Mesothelial cell of epicardium (in vitro differentiated cells): ENCODE measurements around the gene GRIK1. TPM values are rescaled to one million over a fixed set of nuclear protein-coding genes. Genes with fewer than 3 reads are reported as not detected.

Experiments used
- DNase-seq, 2 experiments: peaks; one replicate each; pipeline ENCODE4 v3.0.0; 2021; ENCODE audit warnings: low spot score in 2 of 2; ENCODE audit not compliant: unreplicated experiment in 2 of 2
- H3K27ac Mint-ChIP-seq: 2 replicates; pipeline ENCODE4 v1.8.0; 2021; ENCODE audit warnings: mixed read lengths
- H3K27me3 Mint-ChIP-seq: 2 replicates; pipeline ENCODE4 v1.8.0; 2021; ENCODE audit warnings: low read depth, mixed read lengths
- H3K36me3 Mint-ChIP-seq: 2 replicates; pipeline ENCODE4 v1.8.0; 2021; ENCODE audit warnings: mixed read lengths
- H3K4me1 Mint-ChIP-seq: 2 replicates; pipeline ENCODE4 v1.8.0; 2021; ENCODE audit warnings: mixed read lengths
- H3K4me3 Mint-ChIP-seq: 2 replicates; pipeline ENCODE4 v1.8.0; 2021; ENCODE audit warnings: mild to moderate bottlenecking, moderate library complexity, mixed read lengths
- H3K9me3 Mint-ChIP-seq: 2 replicates; pipeline ENCODE4 v1.8.0; 2021; ENCODE audit warnings: mixed read lengths
- CTCF ChIP-seq: fragments of 200-600 bp; sonication (generic); IDR thresholded peaks from one replicate; pipeline ENCODE4 v1.5.0; 2021; ENCODE audit warnings: antibody characterized with exemption; ENCODE audit not compliant: unreplicated experiment
- total RNA-seq: library from RNA; stranded (reverse); gene quantifications from 3 replicates; pipeline ENCODE4 v1.2.1, GENCODE V29; 2021

GRIK1 gene
- total RNA-seq, 1 donor from 2014 or later: 5.9 TPM

GRCh38 chr21:29704719-29705118 lies 235.1 kb downstream of the GRIK1 start:
- no peaks in the 10 kb centered on the region for H3K36me3 Mint-ChIP-seq
- no peak for DNase-seq
- no peak for TF ChIP-seq CTCF
- H3K4me3 Mint-ChIP-seq: no peak overlapping the region
- no peak overlapping the region for H3K27ac Mint-ChIP-seq
- peaks cover 14% of the 10 kb centered on the region for H3K9me3 Mint-ChIP-seq
- no peaks in the 10 kb centered on the region for H3K27me3 Mint-ChIP-seq
- no peaks in the 10 kb centered on the region for H3K4me1 Mint-ChIP-seq

GRCh38 chr21:29701676-29702075 lies 238.1 kb downstream of the GRIK1 start:
- no peaks in the 10 kb centered on the region for H3K27me3 Mint-ChIP-seq
- H3K4me1 Mint-ChIP-seq: no peaks in the 10 kb centered on the region
- TF ChIP-seq CTCF: no peak
- no peaks in the 10 kb centered on the region for H3K36me3 Mint-ChIP-seq
- peaks cover 18% of the 10 kb centered on the region for H3K9me3 Mint-ChIP-seq
- H3K27ac Mint-ChIP-seq: no peak overlapping the region
- no peak overlapping the region for H3K4me3 Mint-ChIP-seq
- DNase-seq: no peak

GRCh38 chr21:29697555-29698193 lies 242.1 kb downstream of the GRIK1 start:
- H3K4me3 Mint-ChIP-seq: no peak overlapping the region
- DNase-seq: no peak
- no peaks in the 10 kb centered on the region for H3K4me1 Mint-ChIP-seq
- no peaks in the 10 kb centered on the region for H3K36me3 Mint-ChIP-seq
- peaks cover 18% of the 10 kb centered on the region for H3K9me3 Mint-ChIP-seq
- no peak overlapping the region for H3K27ac Mint-ChIP-seq
- no peak for TF ChIP-seq CTCF
- no peaks in the 10 kb centered on the region for H3K27me3 Mint-ChIP-seq

- no peaks in the 10 kb centered on the region for H3K4me1 Mint-ChIP-seq
- H3K27me3 Mint-ChIP-seq: no peaks in the 10 kb centered on the region
- peaks cover 18% of the 10 kb centered on the region for H3K9me3 Mint-ChIP-seq
- no peak overlapping the region for H3K4me3 Mint-ChIP-seq
- DNase-seq: no peak
- no peak for TF ChIP-seq CTCF
- no peaks in the 10 kb centered on the region for H3K36me3 Mint-ChIP-seq
- H3K27ac Mint-ChIP-seq: no peak overlapping the region
Observed at GRCh38 chr21:29696937-29697336, 242.9 kb downstream of the GRIK1 start.

GRCh38 chr21:29691616-29692491 lies 247.9 kb downstream of the GRIK1 start:
- H3K4me3 Mint-ChIP-seq: no peak overlapping the region
- no peaks in the 10 kb centered on the region for H3K27me3 Mint-ChIP-seq
- H3K36me3 Mint-ChIP-seq: no peaks in the 10 kb centered on the region
- no peak for TF ChIP-seq CTCF
- no peaks in the 10 kb centered on the region for H3K9me3 Mint-ChIP-seq
- H3K27ac Mint-ChIP-seq: no peak overlapping the region
- no peak for DNase-seq
- H3K4me1 Mint-ChIP-seq: no peaks in the 10 kb centered on the region
